ES-I3 (cell line): ENCODE results near the gene ROR2.

Experiments used
- H3K36me3 ChIP-seq: 2 replicates; pipeline ENCODE4 v1.6.1; 2013; ENCODE audit warnings: mild to moderate bottlenecking, low read length, control low read depth, moderate library complexity; ENCODE audit not compliant: insufficient read depth
- H3K4me1 ChIP-seq: 2 replicates; pipeline ENCODE4 v1.6.1; 2013; ENCODE audit warnings: mild to moderate bottlenecking, control low read depth, low read length; ENCODE audit not compliant: insufficient read depth
- H3K9ac ChIP-seq: 2 replicates; pipeline ENCODE4 v1.6.1; 2013; ENCODE audit warnings: low read depth, mild to moderate bottlenecking, low read length, moderate library complexity
- H3K9me3 ChIP-seq: 2 replicates; pipeline ENCODE4 v1.6.1; 2013; ENCODE audit warnings: mild to moderate bottlenecking, low read length, moderate library complexity; ENCODE audit not compliant: control insufficient read depth, insufficient read depth

The ROR2 gene

DNA sequence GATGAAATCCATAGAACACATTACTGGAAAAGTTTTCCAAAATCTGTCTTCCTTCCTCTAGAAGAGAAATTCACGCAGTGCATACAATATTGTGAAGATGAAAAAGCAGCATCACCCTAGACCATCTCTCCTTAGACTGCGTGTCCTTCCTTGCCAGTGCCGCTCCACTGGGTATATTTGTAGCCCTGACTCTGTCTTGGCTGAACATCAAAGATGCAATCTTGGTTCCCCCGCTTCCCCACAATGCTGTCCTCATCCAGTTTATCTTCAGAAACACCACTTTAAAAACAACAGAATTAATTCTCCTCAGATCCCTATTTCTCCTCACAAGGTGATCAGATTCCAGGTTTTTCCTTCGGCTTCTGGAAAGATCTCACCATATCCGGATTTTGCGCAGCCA, 53.9 kb downstream of the ROR2 start:
- H3K9me3 ChIP-seq, result no peaks in the 10 kb centered on the region
- H3K9ac ChIP-seq, result no peak overlapping the region
- H3K36me3 ChIP-seq, result no peaks in the 10 kb centered on the region
- H3K4me1 ChIP-seq, result peaks cover 28% of the 10 kb centered on the region

DNA sequence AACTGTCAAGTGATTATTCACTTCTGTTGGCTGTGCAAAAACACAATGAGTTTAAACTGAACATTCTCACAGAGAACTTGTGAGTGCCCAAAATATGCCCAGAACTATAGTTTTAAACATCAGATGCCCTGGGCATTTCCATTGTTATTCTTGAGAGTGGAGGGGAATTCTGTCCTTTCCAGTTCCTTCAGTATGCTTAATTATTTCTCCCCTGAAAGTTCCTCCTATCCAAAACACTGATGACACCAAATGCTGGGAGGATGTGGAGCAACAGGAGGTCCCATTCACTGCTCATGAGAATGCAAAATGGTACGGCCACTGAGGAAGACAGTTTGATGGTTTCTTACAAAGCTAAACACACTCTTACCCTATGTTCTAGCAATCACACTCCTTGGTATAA, 55.5 kb downstream of the ROR2 start:
- Histone ChIP-seq H3K36me3 (no peaks in the 10 kb centered on the region), H3K4me1 (peaks cover 23% of the 10 kb centered on the region), H3K9ac (no peak overlapping the region)

DNA sequence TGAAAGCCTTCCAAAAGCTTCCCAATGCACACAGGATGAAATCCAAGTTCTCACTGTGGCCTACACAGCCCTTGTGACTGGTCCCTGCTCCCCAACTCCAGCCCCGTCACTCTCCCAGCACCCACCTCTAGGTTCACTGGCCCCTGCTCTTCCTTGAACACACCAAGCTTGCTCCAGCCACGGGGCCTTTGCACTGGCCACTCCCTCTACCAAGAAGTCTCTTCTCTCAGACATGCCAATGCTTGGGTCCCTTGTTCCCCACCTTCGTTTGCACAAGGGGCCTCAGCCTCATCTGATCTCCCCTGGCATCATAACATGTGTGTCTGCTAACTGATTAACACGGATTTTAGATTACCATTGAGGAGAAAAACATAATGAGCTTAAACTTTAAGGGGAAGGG, 56.0 kb downstream of the ROR2 start:
- Histone ChIP-seq H3K4me1 (peaks cover 18% of the 10 kb centered on the region), H3K36me3 (no peaks in the 10 kb centered on the region), H3K9me3 (no peaks in the 10 kb centered on the region), H3K9ac (no peak overlapping the region)

More for the DNA sequence above, 55.5 kb downstream of the ROR2 start:
- H3K9me3 ChIP-seq, result no peaks in the 10 kb centered on the region

DNA sequence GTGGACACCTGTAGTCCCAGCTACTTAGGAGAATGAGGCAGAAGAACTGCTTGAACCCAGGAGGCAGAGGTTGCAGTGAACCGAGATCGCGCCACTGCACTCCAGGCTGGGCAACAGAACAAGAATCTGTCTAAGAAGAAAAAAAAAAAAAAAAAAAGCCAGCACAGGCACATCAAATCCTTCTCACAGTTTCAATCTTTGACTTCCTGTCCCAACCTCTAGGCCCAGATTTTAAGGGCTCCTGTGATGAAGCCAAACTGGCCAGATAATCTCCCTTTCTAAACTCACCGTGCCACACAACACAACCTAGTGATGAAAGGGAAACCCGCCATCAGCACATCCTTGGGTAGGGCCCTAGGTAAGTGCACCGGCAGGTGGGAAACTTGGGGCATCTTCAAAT, 58.1 kb downstream of the ROR2 start:
- Histone ChIP-seq H3K9me3 (no peaks in the 10 kb centered on the region), H3K4me1 (peaks cover 15% of the 10 kb centered on the region), H3K9ac (no peak overlapping the region), H3K36me3 (no peaks in the 10 kb centered on the region)

DNA sequence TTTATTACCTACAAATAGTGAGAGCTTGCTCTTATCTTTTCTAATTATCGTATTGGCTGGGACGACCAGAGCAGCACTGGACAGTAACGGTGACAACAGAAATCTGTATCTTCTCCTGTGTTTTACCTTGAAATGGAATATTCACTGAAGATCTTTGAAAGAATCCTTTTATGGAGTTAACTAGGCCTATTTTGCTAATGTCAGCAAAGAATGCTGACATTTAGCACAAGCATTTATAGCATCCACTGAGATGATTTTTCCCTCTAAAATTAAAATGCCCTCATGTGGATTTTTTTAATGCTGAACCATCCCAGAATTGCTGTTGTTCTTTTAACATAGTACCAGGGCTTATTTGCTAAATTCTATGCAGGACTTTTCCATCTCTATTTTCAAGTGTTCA, 59.4 kb downstream of the ROR2 start:
- no peaks in the 10 kb centered on the region for H3K9me3 ChIP-seq
- no peaks in the 10 kb centered on the region for H3K36me3 ChIP-seq
- no peak overlapping the region for H3K9ac ChIP-seq
- peaks cover 20% of the 10 kb centered on the region for H3K4me1 ChIP-seq

DNA sequence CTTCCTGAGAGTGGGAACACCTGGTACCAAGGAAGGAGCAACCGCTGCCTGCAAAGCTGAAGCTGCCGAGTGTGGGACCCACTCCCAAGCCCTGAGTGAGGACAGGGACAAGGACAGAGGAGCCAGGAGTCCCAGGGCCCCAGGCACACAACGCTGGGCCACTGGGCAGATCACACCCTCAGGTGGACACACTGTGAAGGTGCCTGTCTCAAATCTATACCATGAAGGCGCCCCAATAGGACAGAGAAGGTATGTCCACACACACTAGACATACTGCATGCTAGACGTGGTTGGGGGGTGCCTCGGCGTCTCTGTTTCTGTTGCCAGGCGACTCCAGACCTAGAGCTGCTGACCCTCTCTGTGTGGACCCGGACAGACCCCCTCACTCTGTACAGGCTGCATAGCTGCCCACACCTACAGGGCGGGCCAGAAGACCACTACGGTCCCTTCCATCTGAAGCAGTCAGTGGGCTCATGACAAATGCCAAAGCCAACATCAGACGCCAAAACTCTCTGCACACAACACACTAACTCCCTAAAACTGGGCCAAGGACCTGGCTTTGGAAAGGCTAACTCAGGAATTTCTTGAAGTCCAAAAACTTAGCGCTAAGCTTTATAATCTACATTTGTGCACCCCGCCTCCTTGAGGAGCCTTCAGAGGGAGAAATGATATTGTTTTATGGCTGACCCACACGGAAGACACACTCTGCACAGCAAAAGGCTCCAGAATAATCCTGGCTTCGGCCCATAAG, 60.7 kb downstream of the ROR2 start:
- Histone ChIP-seq H3K36me3 (no peaks in the 10 kb centered on the region), H3K9ac (no peak overlapping the region), H3K4me1 (peaks cover 21% of the 10 kb centered on the region), H3K9me3 (no peaks in the 10 kb centered on the region)

DNA sequence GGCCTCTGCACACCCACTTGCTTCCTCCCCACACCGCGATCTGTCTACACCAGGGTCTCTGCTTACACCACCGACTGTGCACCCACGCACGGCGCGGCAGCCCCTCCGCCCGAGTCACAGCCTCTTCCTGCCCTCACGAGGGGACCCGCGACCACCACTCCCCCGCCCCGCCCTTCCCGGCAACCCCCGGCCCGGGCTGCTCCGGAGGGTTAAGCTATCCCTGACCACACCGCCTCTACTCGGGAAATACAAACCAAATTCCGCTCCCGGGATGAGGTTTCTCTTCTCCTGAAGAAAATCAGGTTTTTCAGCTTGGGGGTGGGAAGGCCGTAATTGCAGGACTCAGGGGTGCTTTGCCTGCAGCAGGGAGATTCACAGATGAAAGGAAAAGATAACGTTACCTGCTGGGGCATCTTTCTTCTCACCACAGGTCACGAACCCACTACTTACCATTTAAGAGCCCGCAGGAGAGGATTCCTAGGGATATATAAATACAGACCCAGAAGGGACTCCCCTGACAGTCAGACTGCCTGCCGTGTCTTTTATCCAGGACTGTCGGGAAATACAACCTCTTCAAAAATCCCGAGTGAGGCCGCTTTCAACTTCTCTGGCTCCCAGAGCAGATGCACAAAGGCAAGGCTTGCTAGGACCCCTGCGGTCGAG, 63.5 kb downstream of the ROR2 start:
- no peaks in the 10 kb centered on the region for H3K9me3 ChIP-seq
- H3K4me1 ChIP-seq, result peaks cover 19% of the 10 kb centered on the region
- H3K9ac ChIP-seq, result peak overlapping the region; percentile 41; the same call in 1 of the 2 replicates
- no peaks in the 10 kb centered on the region for H3K36me3 ChIP-seq

DNA sequence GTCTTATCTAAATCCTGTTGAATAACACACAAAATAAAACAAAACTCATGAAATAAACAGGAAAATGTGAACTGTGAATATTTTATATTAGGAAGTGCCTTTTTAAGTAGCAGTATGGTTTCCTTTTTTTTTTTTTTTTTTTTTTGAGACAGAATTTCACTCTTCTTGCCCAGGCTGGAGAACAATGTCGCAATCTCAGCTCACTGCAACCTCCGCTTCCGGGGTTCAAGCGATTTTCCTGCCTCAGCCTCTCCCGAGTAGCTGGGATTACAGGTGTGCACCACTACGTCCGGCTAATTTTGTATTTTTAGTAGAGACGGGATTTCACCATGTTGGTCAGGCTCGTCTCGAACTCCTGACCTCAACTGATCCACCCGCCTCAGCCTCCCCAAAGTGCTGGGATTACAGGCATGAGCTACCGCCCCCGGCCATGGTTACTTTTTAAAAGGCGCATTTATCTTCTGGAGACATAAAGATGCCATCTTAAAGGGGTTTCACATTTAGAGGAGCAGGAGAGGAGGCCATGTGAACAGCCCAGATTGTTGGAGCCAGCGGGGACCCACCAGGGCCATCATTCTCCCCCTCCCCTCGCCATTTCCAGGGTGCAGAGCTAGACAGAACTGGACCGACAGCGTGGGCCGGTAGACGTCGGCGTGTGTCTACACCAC, 64.1 kb downstream of the ROR2 start:
- Histone ChIP-seq H3K4me1 (peaks cover 19% of the 10 kb centered on the region), H3K9me3 (no peaks in the 10 kb centered on the region), H3K36me3 (no peaks in the 10 kb centered on the region), H3K9ac (peak overlapping the region; percentile 41; the same call in 1 of the 2 replicates)

DNA sequence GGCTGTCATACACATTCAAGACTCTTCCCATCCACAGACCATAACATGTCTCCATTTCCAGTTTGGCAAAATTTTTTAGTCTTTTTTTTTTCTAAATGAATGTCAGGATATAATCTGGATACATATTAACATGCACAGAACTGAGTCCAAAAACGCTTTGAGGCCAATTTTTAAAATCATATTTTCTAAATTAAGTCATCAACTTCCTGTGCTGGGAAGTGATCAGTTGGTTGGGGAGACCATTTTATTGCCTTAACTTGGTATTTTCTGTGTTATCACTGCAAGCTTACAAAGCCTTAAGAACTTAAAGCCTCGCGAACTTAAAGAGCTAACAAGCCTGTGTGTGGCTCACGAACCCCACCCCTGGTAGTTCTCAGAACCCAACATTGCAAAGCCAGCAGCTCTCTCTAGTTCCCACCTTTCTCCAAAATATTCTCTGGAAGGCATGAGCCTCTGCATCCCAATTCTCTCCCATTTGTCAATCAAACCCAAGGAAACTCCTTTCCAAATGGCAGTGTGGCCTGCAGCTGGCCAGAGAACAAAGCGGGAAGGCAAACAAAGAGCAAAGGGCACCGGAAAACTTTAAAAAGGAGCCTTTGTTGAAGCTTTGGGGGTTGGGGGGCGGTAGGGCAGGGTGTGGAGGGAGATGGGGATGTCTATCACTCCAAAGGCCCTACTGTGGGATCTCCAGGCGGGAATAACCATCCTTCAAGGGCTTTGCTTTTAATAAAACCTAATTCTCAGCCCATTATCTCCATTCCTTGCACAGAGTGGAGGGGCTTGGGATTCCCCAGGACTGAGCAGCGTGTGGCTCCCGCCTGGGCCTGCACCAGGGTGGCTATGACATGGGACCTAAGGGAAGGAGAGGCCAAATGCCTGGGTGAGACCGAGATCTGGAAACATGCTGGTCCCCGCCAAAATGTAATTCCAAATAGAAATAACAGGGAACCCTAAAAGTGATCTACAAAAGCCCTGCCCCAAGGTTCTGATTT, 65.0 kb downstream of the ROR2 start:
- no peaks in the 10 kb centered on the region for H3K36me3 ChIP-seq
- H3K9ac ChIP-seq, result 0 out of 2 replicates have a peak overlapping the region, but pooled peaks have one; percentile 2
- peaks cover 19% of the 10 kb centered on the region for H3K4me1 ChIP-seq
- no peaks in the 10 kb centered on the region for H3K9me3 ChIP-seq

DNA sequence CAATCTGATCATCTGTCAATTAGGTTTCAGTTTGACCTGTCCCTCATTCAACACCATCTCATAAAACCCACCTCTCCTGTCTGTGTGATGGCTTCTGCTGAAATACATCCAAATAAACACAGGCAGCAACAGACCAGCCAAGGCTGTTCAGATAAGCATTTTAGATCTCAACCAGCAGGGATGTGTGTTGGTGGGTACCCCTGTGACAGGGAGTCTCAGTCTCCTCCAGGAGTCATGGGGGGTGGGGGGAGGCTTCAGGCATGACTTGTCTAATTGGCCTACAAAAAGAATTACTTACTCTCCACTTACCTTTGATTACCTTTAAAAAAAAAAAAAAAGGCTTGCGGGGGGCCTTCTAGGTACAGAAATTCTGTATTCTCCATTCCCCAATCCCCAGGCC, 65.9 kb downstream of the ROR2 start:
- Histone ChIP-seq H3K9me3 (no peaks in the 10 kb centered on the region), H3K4me1 (peaks cover 19% of the 10 kb centered on the region), H3K36me3 (no peaks in the 10 kb centered on the region), H3K9ac (no peak overlapping the region)

DNA sequence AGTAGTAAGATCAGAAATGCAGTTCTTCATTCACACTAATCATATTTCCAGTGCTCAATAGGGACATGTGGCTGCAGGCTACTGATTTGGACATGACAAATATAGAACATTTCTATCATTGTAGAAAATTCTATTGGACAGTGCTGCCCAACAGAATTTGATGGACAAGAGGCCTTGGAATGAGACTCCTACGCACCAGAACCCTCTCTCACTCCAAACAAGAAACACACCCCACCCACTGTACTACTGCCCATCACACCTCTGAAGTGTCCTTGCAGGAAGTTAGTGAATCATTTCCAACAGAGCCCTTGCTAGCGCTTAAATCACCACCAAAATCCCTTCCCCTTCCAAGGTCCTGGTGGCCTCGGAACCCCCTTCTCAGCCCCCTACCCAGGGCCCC, 66.5 kb downstream of the ROR2 start:
- Histone ChIP-seq H3K4me1 (peaks cover 19% of the 10 kb centered on the region), H3K9me3 (no peaks in the 10 kb centered on the region), H3K9ac (no peak overlapping the region), H3K36me3 (no peaks in the 10 kb centered on the region)

DNA sequence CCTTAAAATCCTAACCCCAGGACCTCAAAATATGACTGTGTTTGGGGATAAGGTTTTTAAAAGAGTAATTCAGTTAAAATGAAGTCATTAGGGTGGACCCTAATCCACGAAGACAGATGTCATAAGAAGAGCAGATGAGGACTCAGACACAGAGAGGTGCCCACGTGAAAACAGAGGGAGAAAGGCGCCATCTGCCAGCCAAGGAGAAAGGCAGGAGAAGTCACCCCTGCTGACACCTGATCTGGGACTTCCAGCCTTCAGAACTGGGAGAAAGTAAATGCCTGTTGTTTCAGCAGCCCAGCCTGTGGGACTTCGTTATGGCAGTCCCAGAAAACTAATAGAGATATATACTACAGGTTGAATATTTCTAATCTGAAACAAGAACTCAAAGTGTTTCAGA, 67.4 kb downstream of the ROR2 start:
- Histone ChIP-seq H3K9ac (no peak overlapping the region), H3K36me3 (no peaks in the 10 kb centered on the region), H3K9me3 (no peaks in the 10 kb centered on the region), H3K4me1 (peaks cover 19% of the 10 kb centered on the region)

DNA sequence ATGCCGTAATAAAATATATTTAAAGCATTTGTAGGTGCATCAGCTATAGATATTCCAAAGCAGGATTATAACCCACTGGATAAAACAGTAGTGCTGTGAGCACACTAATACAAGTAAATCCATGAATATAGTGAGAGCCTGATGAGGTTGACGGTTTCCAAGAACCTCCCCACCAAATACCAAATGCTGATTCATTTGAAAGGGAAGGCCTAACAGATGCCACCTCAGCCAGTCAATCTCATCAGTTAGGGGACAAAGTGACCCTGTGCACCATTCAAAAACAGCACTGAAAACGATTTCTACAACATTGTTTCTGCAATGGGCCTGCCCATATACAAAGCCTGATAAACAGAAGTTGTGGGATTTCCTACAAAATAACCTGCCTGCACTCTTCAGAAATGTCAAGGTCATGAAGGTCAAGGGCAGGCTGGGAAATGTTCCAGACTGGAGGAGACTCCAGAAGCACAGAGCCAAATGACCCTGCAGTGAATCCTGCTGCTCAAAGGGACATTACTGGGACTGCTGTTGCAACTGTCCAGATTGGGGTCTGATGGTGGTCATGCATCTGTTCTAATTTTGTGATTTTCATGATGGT, 69.6 kb downstream of the ROR2 start:
- Histone ChIP-seq H3K9ac (no peak overlapping the region), H3K36me3 (no peaks in the 10 kb centered on the region), H3K4me1 (peaks cover 9% of the 10 kb centered on the region), H3K9me3 (no peaks in the 10 kb centered on the region)

DNA sequence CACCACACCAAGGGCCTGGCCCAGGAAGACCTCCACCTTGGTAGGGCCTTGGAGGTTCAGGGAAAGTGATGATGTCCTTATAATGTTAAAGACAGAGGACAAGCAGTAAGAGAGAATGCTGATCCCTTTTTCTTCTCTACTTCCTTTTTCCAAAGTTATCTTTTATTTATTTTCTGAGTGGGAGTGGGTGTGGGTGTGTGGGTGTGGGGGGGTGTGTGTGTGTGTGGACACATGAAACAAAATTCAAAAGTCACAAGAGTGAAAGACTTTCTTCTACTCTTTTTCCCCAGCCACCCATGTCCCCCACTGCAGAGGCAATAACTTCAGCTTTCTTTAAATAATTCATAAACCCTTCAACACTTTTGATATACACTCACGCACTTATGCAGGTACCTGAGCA, 70.8 kb downstream of the ROR2 start:
- H3K9ac ChIP-seq, result no peak overlapping the region
- H3K9me3 ChIP-seq, result no peaks in the 10 kb centered on the region
- H3K36me3 ChIP-seq, result no peaks in the 10 kb centered on the region
- no peaks in the 10 kb centered on the region for H3K4me1 ChIP-seq
